22Rv1 (cell line): ENCODE data around the gene RNF5.

Source experiments
- ZFX ChIP-seq: fragments of 450-650 bp; IDR thresholded peaks from 2 replicates; pipeline ENCODE4 v1.6.1; 2017; ENCODE audit warnings: antibody characterized with exemption, borderline replicate concordance
- TF ChIP-seq, protein P1 (sequence below): fragments of 450-650 bp; IDR thresholded peaks from 2 replicates; pipeline ENCODE4 v1.5.1; 2017; ENCODE audit warnings: mild to moderate bottlenecking

DNA sequence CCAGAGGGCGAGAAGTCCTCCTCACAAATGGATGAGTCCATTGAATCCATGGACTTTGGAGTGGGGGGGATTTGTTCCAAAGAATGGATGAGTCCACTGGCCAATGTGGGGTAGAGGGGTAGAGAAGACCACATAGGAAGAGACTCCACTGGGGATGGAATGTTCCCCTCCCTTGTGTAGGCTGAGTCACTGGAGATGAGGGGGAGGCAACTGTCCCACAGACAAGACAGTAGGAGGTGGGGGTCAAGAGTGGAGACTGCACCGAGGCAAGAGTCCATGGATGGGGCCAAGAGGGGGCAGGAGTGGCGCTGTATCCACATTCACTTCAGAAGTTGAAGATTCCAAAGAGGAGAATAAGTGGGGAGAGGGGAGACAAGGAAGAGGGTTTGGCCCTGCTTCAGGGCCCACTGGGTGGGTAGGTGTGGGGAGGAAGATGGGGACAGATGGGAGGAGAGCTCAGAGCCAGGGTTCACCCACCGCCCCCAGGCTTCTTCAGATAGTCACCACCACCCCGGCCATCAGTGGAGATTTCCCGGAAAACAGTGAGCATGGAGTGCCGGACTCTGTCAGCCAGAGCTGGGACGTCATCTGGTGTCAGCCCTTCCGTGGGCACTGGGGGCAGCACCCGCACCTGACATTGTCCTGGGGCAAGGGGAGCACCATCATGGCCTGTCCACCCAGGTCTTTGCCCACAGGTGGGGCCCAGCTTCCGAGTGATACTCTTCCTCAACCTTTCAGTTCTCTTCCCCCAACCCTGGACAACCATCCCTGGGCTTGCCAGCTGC is 9.2 kb upstream of the RNF5 start:
- TF ChIP-seq, protein P1, sequence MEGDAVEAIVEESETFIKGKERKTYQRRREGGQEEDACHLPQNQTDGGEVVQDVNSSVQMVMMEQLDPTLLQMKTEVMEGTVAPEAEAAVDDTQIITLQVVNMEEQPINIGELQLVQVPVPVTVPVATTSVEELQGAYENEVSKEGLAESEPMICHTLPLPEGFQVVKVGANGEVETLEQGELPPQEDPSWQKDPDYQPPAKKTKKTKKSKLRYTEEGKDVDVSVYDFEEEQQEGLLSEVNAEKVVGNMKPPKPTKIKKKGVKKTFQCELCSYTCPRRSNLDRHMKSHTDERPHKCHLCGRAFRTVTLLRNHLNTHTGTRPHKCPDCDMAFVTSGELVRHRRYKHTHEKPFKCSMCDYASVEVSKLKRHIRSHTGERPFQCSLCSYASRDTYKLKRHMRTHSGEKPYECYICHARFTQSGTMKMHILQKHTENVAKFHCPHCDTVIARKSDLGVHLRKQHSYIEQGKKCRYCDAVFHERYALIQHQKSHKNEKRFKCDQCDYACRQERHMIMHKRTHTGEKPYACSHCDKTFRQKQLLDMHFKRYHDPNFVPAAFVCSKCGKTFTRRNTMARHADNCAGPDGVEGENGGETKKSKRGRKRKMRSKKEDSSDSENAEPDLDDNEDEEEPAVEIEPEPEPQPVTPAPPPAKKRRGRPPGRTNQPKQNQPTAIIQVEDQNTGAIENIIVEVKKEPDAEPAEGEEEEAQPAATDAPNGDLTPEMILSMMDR = no peak
- TF ChIP-seq ZFX = no peak
